Measurements from ENCODE around the gene FRAS1.

Gene FRAS1

DNA sequence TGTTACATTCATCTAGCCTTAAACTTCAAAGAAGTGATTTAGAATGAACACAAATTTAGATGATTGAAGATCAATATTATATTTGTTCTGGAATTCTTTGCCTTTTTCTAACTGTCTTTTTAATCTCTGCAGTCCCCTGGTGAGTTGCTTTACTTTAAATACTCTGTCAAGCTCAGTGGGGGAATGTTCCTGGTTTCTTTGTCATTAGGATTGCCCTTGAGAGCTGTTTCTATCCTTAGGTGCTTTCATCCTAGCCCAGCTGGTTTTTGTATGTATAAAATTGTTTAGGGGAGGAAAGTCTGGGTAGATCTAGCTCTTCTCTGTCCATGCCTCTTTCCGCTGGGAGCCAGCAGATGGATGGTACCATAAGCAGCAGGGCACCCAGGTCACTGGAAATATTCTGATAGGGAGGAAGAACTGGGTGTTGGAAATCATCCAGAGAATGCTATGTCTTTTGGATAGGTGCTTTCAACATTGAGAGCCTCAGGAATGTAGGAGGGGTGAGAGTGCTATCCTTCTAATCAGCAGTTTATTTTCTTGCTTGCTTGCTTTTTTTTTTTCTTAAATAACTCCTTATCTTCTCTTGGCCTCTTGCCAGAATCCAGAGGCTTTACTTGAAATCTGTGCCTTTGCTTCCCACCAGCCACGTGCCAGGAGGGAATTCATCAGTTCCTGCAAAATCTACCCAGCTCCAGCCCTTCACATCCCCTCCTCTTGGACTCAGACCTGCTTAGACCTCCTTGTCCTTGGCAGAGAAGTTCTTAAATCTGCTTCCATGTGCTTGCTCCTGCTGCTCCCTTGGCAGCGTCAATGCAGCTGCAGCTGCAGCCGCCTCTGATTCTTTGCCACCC lies 279.2 kb downstream of the FRAS1 start:
- no peak for DNase-seq

DNA sequence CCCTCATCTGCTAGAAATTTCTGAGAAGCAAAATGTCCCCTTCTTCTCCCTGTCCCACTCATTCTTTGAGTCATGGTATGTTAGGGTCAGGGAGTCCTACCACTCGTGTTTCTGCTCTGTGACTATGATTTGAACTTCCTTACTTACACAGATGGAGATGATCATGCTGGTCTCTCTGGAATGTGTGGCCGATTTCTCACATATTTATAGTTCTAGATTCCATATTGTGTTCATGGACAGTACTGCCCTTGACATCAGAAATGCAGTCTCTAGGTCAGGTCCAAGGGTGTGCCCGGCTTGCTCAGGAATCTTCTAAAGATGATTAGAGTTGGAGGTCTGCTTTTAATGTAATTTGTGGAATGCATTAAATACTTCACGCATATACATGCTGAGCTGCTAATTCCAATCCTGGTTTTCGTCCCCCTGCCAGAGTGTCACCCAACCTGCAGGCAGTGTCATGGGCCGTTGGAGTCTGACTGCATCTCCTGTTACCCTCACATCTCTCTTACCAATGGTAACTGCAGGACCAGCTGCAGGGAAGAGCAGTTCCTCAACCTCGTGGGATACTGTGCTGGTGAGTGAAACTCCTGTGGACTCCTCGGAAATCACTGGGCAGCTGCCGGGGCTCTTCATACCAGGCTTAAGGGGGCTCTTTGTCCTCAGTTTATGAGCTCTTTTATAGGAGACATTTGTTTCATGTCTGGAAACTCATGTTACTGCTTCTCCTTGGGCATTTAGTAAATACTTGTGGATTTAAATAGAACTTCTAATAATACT lies 280.3 kb downstream of the FRAS1 start:
- DNase-seq, result no peak

DNA sequence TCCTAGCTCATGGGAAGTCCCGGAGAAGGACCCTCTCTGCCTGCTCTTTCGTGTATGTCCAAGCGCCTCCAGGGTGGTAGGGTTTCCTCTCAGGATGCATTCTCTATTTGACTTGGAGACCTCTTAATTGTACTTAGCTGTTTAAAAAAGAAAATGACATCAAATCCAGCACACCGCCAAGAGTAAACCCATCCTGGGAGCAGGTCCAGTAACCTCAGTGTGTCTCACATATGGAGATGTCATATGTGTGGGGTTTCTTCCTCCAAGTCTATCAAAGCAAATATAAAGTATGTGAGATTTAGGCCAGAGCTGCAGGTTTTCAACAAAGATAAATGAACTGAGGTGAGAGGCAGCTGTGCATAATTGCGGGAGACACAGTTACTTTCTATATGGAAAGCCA lies 285.0 kb downstream of the FRAS1 start:
- DNase-seq, result no peak

DNA sequence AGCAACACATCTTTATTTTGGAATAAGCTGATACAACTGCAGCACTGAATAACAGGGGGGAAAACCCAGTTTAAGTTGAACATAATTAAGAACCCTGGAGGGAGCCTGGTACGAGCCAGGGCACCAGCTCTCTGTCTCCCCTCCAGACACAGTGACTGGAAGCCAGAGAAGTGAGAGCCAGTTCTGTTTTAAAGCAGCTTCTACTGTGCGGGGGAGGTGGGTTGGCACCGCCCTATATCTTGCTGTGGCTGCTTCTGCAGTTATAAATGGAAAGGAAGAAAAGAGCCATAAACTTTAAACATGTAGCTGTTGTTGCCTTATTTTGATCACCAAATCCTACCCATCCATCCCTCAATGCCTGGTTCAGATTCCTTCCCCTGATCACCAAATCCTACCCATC lies 286.6 kb downstream of the FRAS1 start:
- DNase-seq, result no peak

DNA sequence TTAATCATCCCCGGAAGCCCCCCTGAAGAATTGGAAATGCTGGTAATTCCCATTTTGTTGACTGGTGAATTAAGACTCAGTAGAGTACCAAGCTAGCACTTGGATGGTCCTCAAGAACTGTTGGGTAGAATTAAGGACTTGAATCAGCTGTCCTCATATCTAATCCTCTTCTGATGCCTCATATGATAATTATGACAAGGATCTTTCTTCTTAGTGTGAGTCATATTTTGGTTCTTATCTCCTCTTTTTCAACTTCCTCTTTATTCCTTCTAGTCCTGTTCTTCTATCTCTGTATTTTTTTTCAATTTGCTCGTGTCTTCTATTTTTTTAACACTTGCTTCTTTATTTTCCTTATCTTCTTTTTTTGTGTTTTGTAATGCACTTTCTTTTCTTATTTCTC lies 288.1 kb downstream of the FRAS1 start:
- DNase-seq, result no peak

DNA sequence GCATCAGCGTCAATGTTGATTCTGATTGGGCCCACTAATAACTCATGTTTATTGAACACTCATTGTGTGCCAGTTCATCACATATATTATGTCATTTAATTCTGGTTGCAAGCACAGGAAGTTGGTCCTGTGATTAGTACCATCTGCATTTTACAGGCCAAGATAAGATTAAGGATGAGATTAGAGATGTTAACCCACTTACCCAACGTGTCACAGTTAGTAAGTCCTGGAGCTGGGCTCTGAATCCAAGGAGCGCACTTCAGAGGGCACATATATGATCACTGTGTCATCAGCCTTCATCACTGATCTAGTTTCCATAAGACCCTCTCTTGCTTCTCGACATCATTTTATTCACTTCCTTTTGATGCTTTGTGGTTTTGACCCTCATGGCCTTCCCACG lies 289.1 kb downstream of the FRAS1 start:
- no peak for DNase-seq

DNA sequence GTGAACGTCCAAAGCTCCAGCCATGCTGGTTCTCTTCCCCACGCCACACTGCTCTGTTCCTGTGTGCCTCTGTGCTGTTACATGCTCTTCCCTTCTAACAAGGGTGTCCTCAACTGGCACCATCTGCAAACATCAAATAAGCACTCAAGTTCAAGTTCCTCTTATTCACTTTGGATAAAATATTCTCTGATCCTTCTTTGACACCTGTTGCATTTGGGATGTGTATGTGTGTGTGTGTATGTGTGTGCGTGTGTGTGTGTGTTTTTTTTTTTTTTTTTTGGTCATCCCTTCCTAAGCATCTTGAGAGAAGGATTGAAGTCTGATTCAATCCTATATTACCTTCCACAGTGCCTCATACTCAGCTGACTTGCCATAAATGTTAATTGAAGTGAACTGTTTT lies 290.4 kb downstream of the FRAS1 start:
- no peak for DNase-seq

DNA sequence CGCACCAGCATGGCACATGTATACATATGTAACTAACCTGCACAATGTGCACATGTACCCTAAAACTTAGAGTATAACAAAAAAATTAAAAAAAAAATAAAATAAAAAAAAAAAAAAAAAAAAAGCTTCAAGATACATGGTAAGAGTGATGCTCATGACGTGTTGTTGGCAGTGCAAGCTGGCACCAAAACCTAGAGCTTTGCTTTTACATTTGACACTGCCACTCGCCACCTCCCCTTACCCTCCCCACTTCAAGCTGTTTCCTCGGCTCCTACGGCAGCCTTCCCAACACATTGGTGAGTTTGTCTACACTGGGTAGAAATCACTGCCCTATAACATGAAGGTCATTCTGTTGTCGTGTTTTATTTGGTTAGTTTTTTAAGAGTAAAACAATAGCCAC lies 296.8 kb downstream of the FRAS1 start:
- DNase-seq, result no peak

DNA sequence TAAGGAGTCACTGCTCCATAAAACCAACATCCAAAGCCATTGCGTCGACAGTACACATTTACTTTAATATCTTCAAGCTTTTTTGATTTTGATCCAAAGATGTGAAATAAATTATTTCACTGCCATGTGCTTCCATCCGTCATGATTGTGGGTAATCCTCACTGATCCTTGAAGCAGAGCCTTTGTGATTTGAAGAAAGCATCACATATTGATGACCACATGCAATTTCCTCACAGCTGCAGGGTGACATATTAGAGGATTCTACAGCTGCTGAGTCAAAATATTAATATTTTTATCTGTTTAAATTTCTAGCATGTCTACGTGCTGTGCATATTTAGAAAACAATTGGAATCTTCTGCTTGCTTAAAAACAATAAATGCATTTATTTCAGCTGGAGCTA lies 297.7 kb downstream of the FRAS1 start:
- DNase-seq, result no peak

DNA sequence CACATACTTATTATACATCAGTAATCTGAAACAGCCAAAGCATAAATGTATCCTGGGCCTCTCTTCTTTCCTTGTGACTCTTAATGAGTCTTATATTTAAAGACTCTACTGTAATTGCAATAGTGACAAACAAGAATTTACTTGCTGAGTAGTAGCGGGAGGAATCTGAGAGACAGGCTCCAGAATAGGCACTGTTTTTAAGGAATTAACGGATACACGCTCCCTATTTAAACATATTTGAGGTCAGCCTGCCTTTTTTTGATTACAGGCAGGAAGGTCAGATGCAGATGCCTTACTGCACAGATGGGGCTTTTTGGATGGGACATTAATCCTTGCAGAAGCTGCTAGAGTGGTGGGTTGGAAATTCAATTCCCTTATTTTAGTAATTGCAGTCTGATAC lies 298.2 kb downstream of the FRAS1 start:
- no peak for DNase-seq

DNA sequence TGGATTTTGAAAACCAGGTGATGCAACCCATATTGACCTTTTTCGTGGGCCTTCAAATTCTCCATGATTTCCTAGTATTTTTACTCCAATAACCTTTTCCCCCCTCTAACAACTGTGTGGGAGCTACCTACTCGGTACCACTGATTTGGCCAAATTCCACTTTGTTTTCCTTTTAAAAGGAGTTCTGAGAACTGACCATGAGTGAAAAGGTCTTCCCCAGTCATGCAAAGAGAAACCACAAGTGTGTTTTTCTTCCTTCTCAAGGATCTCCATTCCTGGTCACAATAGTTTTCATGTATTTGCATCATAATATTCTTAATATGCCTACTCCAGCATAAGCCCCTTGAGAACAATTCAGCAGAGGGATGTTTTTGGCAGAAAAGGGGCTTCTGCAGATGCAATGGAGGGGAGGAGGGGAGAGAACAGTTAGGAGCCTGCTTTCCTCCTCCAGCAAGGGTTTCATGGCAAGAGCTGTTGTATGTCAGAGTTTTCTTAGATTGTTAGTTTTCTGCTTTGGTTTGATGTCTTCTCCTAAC lies 299.2 kb downstream of the FRAS1 start:
- no peak for DNase-seq

DNA sequence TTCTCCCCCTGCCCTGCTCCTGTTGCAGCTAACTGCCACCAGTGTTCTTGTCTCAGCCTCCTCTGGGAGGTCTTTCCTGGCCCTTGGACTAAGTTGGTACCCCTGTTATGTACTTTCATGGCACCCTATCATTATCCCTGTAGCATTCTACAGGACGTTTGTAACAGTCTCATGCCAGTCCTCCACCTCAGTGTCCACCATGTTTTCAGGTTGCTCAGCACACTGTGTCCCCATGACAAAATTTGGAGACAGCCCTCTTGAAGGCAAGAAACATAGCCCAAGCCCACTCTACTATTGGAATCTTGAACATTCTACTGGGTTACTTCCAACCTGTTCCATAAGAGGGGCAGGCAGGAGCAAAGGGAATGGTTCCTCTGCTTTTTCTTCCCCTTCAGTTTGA lies 300.0 kb downstream of the FRAS1 start:
- DNase-seq, result no peak

DNA sequence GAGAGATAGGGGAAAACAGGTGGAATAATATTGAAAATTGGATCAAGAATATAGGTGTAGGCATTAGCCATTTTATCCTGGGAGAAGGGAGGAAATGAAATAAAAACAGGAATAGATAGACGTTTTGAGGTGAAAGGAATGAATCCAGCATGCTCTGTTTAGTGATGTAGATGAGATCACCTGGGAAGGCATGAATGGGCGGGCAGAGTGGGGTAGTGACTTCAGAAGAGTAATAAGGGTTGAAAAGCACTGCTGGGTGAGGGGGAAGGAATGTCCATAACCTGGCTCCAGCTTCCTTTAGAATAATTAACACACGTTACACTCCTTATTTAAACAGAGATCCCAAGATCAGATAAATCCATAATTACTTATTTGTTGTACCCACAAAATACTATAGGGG lies 303.3 kb downstream of the FRAS1 start:
- DNase-seq, result no peak

DNA sequence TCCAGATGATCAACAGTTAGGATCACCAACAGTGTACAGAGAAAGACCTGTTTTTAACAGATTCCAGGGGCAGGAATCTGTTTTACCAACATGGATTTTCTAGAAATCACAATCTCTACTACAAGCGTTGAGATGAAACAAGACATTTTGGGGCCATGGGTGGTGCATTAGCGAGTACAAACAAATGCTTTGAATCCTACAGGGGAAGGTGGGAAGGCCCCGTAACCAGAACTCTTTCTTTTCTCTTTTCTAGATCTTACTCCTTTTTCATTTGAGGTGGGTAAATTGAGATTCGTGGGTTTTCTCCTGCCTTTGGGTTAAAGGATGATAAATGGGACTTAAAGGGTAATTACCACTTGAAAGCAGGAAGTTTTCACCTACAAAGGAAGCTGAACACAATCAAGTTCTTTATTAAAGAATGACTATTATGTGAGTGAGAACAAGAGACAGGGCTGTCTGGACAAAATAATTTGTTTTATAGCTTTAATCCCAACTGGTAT lies 304.5 kb downstream of the FRAS1 start:
- no peak for DNase-seq

DNA sequence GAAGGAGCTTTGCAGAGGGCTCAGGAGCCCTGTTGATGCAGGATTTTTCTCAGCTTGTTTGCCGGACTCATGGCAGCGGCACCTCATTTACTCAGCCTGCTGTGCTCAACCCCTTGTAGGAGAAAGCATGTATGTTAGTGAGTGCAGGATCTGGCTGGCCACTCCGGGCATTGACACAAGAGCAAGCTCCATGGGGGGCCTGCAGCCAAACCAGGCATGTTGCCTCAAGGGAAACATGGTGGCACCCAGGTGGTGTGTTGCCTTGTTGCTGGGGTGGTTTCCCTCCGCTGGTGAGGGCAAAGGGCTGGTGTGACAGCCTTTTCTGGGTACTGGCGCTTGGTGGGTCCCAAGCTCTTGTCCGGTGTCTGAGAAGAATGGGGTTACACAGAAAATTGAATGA lies 305.2 kb downstream of the FRAS1 start:
- no peak for DNase-seq

DNA sequence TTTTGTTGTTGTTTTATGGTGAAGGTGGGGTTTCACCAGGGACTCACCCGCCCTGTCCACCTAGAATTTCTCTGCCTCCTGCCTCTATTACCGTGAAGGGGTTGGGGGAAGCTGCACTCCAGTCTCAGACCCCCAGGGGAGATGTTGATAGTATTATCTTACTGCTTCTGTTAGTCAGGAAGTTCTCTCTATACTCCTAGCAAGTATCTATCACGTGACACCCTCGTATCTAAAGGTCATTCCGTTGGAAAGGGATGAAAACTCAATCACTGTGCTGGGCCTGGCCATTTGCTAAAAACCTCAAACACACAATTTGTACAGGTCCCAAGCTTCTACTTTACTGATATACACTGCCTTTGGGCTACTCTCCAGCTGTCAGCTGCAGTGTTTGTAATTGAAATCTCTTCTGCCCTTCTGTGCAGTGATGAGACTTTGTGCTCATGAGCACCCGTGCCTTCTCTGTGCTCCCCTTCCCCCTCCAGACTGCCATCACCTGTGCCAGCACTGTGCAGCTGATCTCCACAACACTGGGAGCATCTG lies 306.0 kb downstream of the FRAS1 start:
- DNase-seq, result no peak

DNA sequence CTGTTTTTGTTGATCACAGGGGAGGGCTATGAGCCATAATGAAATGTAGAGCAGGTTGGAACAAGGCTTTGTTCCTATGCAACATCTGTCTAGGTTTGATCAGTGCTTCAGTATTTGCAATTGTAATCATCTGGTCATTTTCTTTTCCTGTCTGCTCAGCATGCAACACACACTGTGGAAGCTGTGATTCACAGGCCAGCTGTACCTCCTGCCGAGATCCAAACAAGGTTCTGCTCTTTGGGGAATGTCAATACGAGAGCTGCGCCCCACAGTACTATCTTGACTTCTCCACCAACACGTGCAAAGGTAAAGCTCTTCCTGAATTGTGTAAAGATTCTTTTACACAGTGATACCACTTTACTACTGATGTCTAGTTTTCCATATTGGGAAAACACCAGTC lies 312.6 kb downstream of the FRAS1 start:
- no peak for DNase-seq

DNA sequence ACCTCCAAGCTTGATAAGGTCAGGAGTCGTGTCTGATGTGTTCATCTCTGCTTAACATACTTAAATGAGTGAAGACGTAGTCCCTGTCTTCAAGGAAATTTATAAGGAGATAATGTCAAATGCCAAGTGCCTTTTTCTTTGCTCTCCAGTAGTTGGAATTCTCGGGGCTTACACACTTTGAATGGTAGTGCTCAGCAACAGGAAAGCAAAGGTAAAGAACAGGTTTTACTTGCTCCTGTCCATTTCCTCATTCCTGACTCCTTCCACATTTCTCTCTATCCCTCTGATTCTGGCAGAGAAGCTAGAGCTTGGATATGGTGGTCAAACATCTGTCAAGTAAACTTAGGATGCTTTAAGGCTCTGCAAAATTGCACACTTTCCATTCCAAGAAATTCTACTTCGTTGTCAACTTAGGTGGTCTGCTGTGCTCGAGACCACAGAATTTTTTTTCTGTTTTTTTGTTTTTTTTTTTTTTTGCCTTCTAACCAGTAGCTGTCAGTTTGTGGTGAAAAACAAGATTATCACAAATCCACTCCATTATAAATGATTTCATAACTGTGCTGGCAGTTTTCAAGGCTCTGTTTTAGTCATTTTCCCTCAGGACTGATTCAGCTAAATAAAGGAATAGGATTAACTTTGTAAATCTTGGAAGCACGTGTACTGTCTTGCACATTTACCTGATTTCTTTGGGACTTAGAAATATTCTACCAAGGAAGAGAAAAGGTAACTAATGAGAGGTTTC lies 313.7 kb downstream of the FRAS1 start:
- DNase-seq, result no peak

DNA sequence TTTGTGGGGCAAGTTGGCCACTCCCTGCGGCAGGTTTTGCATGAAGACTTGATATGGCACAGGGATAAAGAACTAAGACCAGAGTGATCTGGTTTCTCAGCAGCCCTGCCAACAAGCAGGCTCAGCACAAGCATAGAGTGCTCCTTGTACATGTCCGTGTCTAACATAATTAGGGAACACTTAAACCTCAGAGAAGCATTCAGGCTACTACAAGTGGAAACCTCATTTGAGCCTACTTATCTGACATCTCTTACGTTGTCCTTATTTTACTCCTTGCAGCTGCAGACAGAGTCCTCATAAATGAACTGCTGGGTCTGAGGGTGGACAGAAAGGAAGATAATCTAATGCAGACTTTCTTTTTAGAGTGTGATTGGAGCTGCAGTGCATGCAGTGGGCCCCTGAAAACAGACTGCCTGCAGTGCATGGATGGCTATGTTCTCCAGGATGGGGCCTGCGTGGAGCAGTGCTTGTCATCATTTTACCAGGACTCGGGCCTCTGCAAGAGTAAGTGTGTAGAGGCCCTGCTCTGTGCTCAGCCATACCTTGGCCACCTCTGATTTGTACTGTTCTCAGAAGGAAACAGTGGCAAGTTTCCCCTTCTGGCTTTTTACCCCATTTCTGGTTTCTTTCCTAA lies 315.3 kb downstream of the FRAS1 start:
- no peak for DNase-seq

DNA sequence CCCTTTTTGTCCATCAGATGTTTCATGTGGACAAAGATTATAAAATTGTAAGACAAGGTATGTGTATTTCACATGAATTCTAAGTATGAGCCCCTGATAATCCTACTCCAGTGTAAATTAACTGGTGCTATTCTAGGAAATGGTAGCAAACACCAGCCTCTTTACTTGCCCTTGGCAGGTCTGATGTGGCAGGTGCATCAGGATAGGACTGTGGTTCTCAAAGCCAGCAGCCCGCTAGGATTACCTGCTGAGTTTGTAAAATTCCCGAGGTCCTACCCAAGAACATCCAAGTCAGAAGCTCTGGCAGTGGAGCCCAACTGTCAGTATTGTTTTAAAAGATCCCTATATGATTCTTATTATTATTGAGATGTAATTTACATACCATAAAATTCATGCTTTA lies 320.4 kb downstream of the FRAS1 start:
- DNase-seq, result no peak

DNA sequence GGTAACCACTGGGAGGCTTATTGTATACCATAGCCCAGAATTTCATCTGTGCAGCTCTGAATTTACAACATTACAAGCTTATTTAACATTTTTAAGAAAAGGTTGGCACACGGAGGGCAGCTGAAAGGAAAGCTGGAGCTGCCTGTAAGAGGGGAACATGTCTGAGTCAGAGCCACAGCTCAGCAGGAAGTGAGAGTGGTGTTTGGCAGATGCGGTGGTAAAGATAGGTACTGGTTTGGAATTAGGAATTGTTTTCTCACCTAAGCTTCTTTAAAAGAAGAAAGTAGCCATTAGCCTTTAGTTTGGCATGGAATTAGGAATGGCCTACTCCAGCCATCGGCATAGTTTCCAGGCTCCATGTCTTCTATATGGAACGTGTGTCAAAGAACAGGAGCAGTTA lies 321.9 kb downstream of the FRAS1 start:
- DNase-seq, result no peak

DNA sequence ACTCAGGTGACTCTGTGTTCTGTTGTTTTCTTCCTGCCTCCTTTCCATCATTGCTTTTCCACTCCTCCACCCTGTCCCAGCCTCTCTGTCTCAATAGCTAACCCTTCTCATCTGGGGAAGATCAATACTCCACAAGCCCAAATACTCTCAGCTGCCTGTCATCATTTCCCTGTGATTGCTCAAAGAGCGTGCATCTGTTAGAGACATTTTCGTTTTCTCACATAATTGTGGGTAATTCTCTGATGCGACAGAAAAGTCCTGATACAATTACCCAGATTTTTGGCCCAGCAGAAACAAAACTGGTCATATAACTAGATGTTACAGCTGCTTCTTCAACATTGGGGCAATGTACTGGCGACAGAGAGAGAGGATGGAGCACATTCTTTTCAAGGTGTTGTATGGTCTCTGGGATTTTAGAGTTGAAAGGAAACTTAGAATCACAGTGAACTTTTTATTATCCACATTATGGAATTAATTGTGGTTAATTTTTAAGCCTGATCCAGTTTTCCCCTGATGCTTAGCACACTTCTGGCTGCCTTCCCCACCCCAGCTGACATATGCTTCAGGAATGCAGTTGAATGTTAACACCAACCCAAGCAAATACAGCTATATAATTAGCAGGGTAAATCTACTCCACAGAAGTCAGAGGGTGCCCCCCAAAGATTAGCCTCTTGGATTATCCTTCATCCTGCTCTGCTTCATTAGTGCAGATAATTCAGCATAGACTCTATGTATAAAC lies 323.0 kb downstream of the FRAS1 start:
- DNase-seq, result no peak
